Stomach (tissue), 4 donors: ENCODE measurements around the gene SLC16A13.

Experiments used
- EP300 ChIP-seq: sonication (generic); formaldehyde crosslinking; IDR thresholded peaks from one replicate; pipeline ENCODE4 v1.6.1; 2017; ENCODE audit warnings: antibody characterized with exemption
- POLR2A ChIP-seq, 4 donors: fragments of 450-650 bp; IDR thresholded peaks; one replicate each; pipeline ENCODE4 v1.6.1; 2016; ENCODE audit warnings: antibody characterized with exemption in 4 of 4, control low read depth in 2 of 4, mild to moderate bottlenecking in 1 of 4, moderate library complexity in 1 of 4
- POLR2AphosphoS5 ChIP-seq, 3 donors: sonication (generic); formaldehyde crosslinking; IDR thresholded peaks; one replicate each; pipeline ENCODE4 v1.6.1; 2016; ENCODE audit warnings: antibody characterized with exemption in 3 of 3
- TF ChIP-seq, protein P1 (sequence below), 7 experiments: fragments of 450-650 bp in 4 of 7; fragments of 200-600 bp in 3 of 7; sonication (generic) in 3 of 7; IDR thresholded peaks; one replicate each; pipeline ENCODE4 v1.5.1; 2016 to 2019; ENCODE audit warnings: antibody characterized with exemption in 7 of 7, control low read depth in 2 of 7, mild to moderate bottlenecking in 1 of 7

DNA sequence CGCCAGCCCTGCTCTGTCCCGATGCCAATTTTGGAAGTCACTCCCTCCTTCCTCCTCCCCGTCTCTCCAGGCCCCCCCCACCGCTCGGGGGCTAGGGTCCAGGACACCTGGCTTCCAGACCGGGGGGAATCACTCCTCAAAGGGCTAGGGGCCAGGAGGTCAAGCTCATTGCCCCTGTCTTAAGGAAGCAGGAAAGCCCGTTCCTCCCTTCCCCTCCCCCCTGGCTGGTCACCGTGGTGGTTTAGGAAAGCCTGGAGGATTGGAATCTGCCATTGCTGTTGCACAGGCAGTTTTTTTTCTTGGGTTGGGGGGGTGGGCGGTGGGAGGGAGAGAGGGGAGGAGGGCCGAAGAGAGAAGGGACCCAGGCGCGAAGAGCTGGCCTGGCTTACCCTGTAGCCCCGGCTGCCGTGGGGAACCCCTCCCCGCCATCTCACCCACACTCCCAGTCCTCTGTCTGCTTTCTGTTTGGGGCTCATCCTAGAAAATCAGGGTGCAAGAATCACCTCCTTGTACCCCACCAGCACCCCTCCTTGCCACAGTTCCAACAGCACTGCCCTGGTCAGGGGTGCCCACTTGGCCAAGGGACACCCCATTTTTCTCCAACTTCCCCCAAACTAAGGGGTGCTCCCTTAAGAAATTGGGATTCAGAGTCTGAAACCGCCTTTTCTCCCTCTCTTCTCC is 15.8 kb upstream of the SLC16A13 start:
- TF ChIP-seq, protein P1, sequence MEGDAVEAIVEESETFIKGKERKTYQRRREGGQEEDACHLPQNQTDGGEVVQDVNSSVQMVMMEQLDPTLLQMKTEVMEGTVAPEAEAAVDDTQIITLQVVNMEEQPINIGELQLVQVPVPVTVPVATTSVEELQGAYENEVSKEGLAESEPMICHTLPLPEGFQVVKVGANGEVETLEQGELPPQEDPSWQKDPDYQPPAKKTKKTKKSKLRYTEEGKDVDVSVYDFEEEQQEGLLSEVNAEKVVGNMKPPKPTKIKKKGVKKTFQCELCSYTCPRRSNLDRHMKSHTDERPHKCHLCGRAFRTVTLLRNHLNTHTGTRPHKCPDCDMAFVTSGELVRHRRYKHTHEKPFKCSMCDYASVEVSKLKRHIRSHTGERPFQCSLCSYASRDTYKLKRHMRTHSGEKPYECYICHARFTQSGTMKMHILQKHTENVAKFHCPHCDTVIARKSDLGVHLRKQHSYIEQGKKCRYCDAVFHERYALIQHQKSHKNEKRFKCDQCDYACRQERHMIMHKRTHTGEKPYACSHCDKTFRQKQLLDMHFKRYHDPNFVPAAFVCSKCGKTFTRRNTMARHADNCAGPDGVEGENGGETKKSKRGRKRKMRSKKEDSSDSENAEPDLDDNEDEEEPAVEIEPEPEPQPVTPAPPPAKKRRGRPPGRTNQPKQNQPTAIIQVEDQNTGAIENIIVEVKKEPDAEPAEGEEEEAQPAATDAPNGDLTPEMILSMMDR (IDR thresholded peaks at IDR 0.05): no peak
- TF ChIP-seq POLR2A (IDR thresholded peaks at IDR 0.05) (no peak), EP300 (no peak), POLR2AphosphoS5 (IDR thresholded peaks at IDR 0.05) (no peak)
